Mesendoderm (in vitro differentiated cells): ENCODE results near the gene PXN.
A peak's percentile ranks its signal among the peaks of the same experiment; 100 is the strongest.
"Not testable (repeated sequence)": the region's sequence is repeated elsewhere in the genome, so short reads cannot be mapped to it uniquely, and the experiment has no call there.

Experiments used
- DNase-seq: peaks from one replicate; pipeline ENCODE4 v3.0.0; 2013
- H2AK5ac ChIP-seq: 2 replicates; pipeline ENCODE4 v1.6.1; 2013; ENCODE audit warnings: low read length, inconsistent platforms
- H2BK120ac ChIP-seq: 2 replicates; pipeline ENCODE4 v1.6.1; 2013; ENCODE audit warnings: low read depth, mild to moderate bottlenecking, low read length, moderate library complexity, mixed read lengths
- H2BK15ac ChIP-seq: replicated peaks from 2 replicates; pipeline ENCODE4 v1.6.1; 2013; ENCODE audit warnings: low read depth, mild to moderate bottlenecking, moderate library complexity
- H2BK5ac ChIP-seq: 2 replicates; pipeline ENCODE4 v1.6.1; 2013; ENCODE audit warnings: low read length, inconsistent platforms
- H3K18ac ChIP-seq: 2 replicates; pipeline ENCODE4 v1.6.1; 2013; ENCODE audit warnings: mild to moderate bottlenecking, low read length, mixed read lengths
- H3K23ac ChIP-seq: one replicate; pipeline ENCODE4 v1.6.1; 2013; ENCODE audit warnings: low read length
- H3K27ac ChIP-seq: 2 replicates; pipeline ENCODE4 v1.5.1; 2013; ENCODE audit warnings: low read depth, mild to moderate bottlenecking, inconsistent platforms, low read length, moderate library complexity
- H3K27me3 ChIP-seq: 2 replicates; pipeline ENCODE4 v1.6.1; 2013; ENCODE audit warnings: low read length, control low read depth, mild to moderate bottlenecking, inconsistent platforms; ENCODE audit not compliant: insufficient read depth, poor library complexity
- H3K36me3 ChIP-seq: 2 replicates; pipeline ENCODE4 v1.6.1; 2013; ENCODE audit warnings: low read length, inconsistent platforms; ENCODE audit not compliant: control insufficient read depth, insufficient read depth
- H3K4ac ChIP-seq: one replicate; pipeline ENCODE4 v1.6.1; 2013; ENCODE audit warnings: low read depth, mild to moderate bottlenecking, low read length, moderate library complexity
- H3K4me1 ChIP-seq: 2 replicates; pipeline ENCODE4 v1.6.1; 2013; ENCODE audit warnings: low read depth, low read length, inconsistent platforms; ENCODE audit not compliant: control insufficient read depth
- H3K4me2 ChIP-seq: 2 replicates; pipeline ENCODE4 v1.6.1; 2013; ENCODE audit warnings: low read length
- H3K4me3 ChIP-seq: 2 replicates; pipeline ENCODE4 v1.5.1; 2013; ENCODE audit warnings: mild to moderate bottlenecking, low read length
- H3K56ac ChIP-seq: one replicate; pipeline ENCODE4 v1.6.1; 2013; ENCODE audit warnings: low read length
- H3K79me1 ChIP-seq: 2 replicates; pipeline ENCODE4 v1.6.1; 2013; ENCODE audit warnings: low read length, inconsistent platforms
- H3K79me2 ChIP-seq: 2 replicates; pipeline ENCODE4 v1.6.1; 2013; ENCODE audit warnings: mild to moderate bottlenecking, low read length; ENCODE audit not compliant: control insufficient read depth, insufficient read depth
- H3K9ac ChIP-seq: 2 replicates; pipeline ENCODE4 v1.6.1; 2013; ENCODE audit warnings: low read length, inconsistent platforms
- H4K5ac ChIP-seq: one replicate; pipeline ENCODE4 v1.6.1; 2013; ENCODE audit warnings: low read length
- H4K8ac ChIP-seq: one replicate; pipeline ENCODE4 v1.6.1; 2013; ENCODE audit warnings: low read depth, mild to moderate bottlenecking, control low read depth, low read length, moderate library complexity
- WGBS: extraction: QIAGEN DNeasy Blood & Tissue Kit; methylation state at CpG from one replicate; pipeline ENCODE4 v1.1.7; 2013; ENCODE audit warnings: low lambda C conversion rate, missing lambda C conversion rate; ENCODE audit not compliant: insufficient coverage; ENCODE audit errors: extremely low coverage; 5-methylcytosine and 5-hydroxymethylcytosine counted together

The PXN gene

GRCh38 chr12:120236809-120237208 lies 28.7 kb downstream of the PXN start:
- H2BK120ac ChIP-seq, H3K27me3 ChIP-seq, H2AK5ac ChIP-seq, H3K4me2 ChIP-seq, H3K9ac ChIP-seq, H2BK5ac ChIP-seq, H3K4ac ChIP-seq, H4K5ac ChIP-seq, H2BK15ac ChIP-seq, H3K27ac ChIP-seq, H3K23ac ChIP-seq, DNase-seq, H3K4me3 ChIP-seq, H3K56ac ChIP-seq, H3K36me3 ChIP-seq, H4K8ac ChIP-seq, H3K18ac ChIP-seq: not testable (repeated sequence)
- peaks cover 36% of the 10 kb centered on the region for H3K4me1 ChIP-seq
- no CpG with 5 or more reads among the region's 3 CpGs for WGBS
- peaks cover 86% of the 10 kb centered on the region for H3K79me2 ChIP-seq
- H3K79me1 ChIP-seq = peaks cover 31% of the 10 kb centered on the region

- peak overlapping the region; percentile 14 for H2BK5ac ChIP-seq
- H3K27me3 ChIP-seq = no peaks in the 10 kb centered on the region
- H3K36me3 ChIP-seq = no peaks in the 10 kb centered on the region
- WGBS = no CpG with 5 or more reads among the region's 18 CpGs
- H3K23ac ChIP-seq = no peak overlapping the region
- peaks cover 43% of the 10 kb centered on the region for H3K4me1 ChIP-seq
- H3K79me2 ChIP-seq = peaks cover 75% of the 10 kb centered on the region
- H3K56ac ChIP-seq = peak overlapping the region; percentile 61
- H3K4me2 ChIP-seq = no peak overlapping the region
- H3K27ac ChIP-seq = peak overlapping the region; percentile 81
- no peak overlapping the region for H2BK15ac ChIP-seq
- peak overlapping the region; percentile 10 for H2AK5ac ChIP-seq
- H3K79me1 ChIP-seq = peaks cover 24% of the 10 kb centered on the region
- no peak overlapping the region for H3K4me3 ChIP-seq
- peak; percentile 79 for DNase-seq
- peak overlapping the region; percentile 3 for H3K18ac ChIP-seq
- no peak overlapping the region for H4K8ac ChIP-seq
- peak overlapping the region; percentile 36 for H3K9ac ChIP-seq
- peak overlapping the region; percentile 6 for H2BK120ac ChIP-seq
- H4K5ac ChIP-seq = no peak overlapping the region
- peak overlapping the region; percentile 46 for H3K4ac ChIP-seq
These were observed 29.9 kb downstream of the PXN start for GRCh38 chr12:120235369-120236323.

- H3K27me3 ChIP-seq = no peaks in the 10 kb centered on the region
- H4K5ac ChIP-seq = no peak overlapping the region
- H3K56ac ChIP-seq = peak overlapping the region; percentile 72
- peaks cover 19% of the 10 kb centered on the region for H3K79me1 ChIP-seq
- H3K4me3 ChIP-seq = no peak overlapping the region
- DNase-seq = peak; percentile 98
- peak overlapping the region; percentile 55 for H3K9ac ChIP-seq
- peak overlapping the region; percentile 22 for H2BK5ac ChIP-seq
- peaks cover 48% of the 10 kb centered on the region for H3K4me1 ChIP-seq
- no peaks in the 10 kb centered on the region for H3K36me3 ChIP-seq
- H3K4me2 ChIP-seq = no peak overlapping the region
- peak overlapping the region; percentile 100 for H3K27ac ChIP-seq
- peaks cover 68% of the 10 kb centered on the region for H3K79me2 ChIP-seq
- peak overlapping the region; percentile 46 for H3K4ac ChIP-seq
- H3K23ac ChIP-seq = no peak overlapping the region
- H2AK5ac ChIP-seq = peak overlapping the region; percentile 44
- no peak overlapping the region for H2BK15ac ChIP-seq
- H4K8ac ChIP-seq = no peak overlapping the region
- H3K18ac ChIP-seq = peak overlapping the region; percentile 34
- H2BK120ac ChIP-seq = no peak overlapping the region
- no CpG with 5 or more reads among the region's 13 CpGs for WGBS
These were observed 30.7 kb downstream of the PXN start for GRCh38 chr12:120234643-120235368.

DNA sequence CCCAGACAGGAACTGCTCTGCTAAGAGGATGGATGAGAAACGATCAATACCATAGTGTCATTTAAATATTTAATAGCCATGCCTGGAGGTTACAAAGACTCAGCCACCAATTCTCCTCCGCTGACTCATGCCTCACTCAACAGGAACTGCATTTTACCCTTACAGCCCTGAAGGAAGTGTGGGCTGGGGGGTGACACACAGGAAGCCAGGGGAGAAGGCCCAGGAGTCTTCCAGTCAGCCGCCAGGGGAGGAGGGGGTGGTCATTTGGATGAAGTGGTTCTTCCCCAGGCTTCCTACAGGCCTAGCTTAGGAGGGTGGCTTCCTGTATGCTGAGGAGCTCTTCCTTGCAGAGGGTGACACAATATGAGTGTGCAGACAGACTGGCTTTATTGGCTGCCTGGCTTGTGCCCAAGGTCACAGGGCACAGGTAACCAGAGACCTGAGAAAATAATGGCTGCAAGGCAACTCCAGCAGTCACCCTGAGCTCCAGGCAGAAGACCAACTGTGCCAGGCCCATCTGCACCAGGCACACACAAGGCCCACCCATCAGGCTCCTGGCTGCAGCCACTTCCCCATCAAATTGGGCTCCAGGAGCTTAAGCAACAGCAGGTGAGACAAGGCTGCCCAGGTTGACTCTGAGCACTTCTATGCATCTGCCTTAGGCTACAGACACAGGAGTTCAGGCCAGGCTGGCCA lies 34.1 kb downstream of the PXN start:
- Histone ChIP-seq H3K4ac (peak overlapping the region; percentile 92), H2AK5ac (peak overlapping the region; percentile 86), H3K18ac (peak overlapping the region; percentile 91), H4K5ac (peak overlapping the region; percentile 47), H3K79me1 (peaks cover 8% of the 10 kb centered on the region), H3K79me2 (peaks cover 59% of the 10 kb centered on the region), H3K27me3 (no peaks in the 10 kb centered on the region), H4K8ac (no peak overlapping the region), H3K23ac (no peak overlapping the region), H2BK5ac (peak overlapping the region; percentile 100), H3K4me2 (no peak overlapping the region), H3K9ac (peak overlapping the region; percentile 90), H2BK120ac (peak overlapping the region; percentile 85), H3K36me3 (peaks cover under 1% of the 10 kb centered on the region), H3K27ac (peak overlapping the region; percentile 100), H3K4me3 (no peak overlapping the region), H3K56ac (peak overlapping the region; percentile 97), H3K4me1 (peaks cover 62% of the 10 kb centered on the region), H2BK15ac (peak overlapping the region; percentile 9)
- no CpG with 5 or more reads among the region's 3 CpGs for WGBS
- peak; percentile 99 for DNase-seq

GRCh38 chr12:120230974-120231315 lies 34.6 kb downstream of the PXN start:
- peak overlapping the region; percentile 99 for H3K18ac ChIP-seq
- H2BK120ac ChIP-seq = peak overlapping the region; percentile 100
- peak overlapping the region; percentile 90 for H3K9ac ChIP-seq
- H3K56ac ChIP-seq = peak overlapping the region; percentile 97
- peak overlapping the region; percentile 93 for H3K4ac ChIP-seq
- peaks cover 12% of the 10 kb centered on the region for H3K79me1 ChIP-seq
- H3K23ac ChIP-seq = peak overlapping the region; percentile 86
- H3K27me3 ChIP-seq = no peaks in the 10 kb centered on the region
- peak overlapping the region; percentile 100 for H2BK5ac ChIP-seq
- no peak overlapping the region for H2BK15ac ChIP-seq
- H3K36me3 ChIP-seq = peaks cover 4% of the 10 kb centered on the region
- peak overlapping the region; percentile 100 for H3K27ac ChIP-seq
- H2AK5ac ChIP-seq = peak overlapping the region; percentile 99
- WGBS = no CpG with 5 or more reads among the region's 6 CpGs
- H4K5ac ChIP-seq = peak overlapping the region; percentile 59
- H4K8ac ChIP-seq = no peak overlapping the region
- peak overlapping the region; percentile 70 for H3K4me2 ChIP-seq
- peaks cover 62% of the 10 kb centered on the region for H3K4me1 ChIP-seq
- H3K79me2 ChIP-seq = peaks cover 60% of the 10 kb centered on the region
- no peak for DNase-seq
- no peak overlapping the region for H3K4me3 ChIP-seq
